ENCODE results near the gene AP4E1.

DNA sequence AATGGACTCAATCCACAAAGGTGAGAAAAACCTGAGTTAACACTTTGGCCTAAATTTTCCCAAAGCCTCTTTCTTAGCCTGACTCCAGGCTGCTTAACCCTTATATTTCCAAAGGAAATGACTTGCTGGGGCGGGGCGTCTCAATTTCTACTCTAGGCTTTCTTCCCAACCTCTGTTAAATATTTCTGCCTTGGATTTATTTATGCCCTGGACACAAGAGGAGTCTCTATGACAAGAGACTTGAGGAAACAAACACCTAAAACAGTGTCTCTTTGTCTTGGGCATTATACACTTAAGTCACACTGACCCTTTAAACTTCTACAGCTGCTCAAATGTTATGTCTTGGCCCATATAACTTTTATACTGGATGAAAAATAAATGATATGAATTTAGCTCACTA is 28.3 kb upstream of the AP4E1 start:
- TF ChIP-seq CHD2 (IDR thresholded peaks at IDR 0.05; ENCODE audit: low read length) (no peak), CTCF (IDR thresholded peaks at IDR 0.05; ENCODE audit: control extremely low read depth in 1 of 3, insufficient read depth in 1 of 3, low read depth in 1 of 3, low read length in 3 of 3) (no peak), POLR2A (IDR thresholded peaks at IDR 0.05; ENCODE audit: control extremely low read depth in 1 of 2, low read depth in 2 of 2, low read length in 2 of 2) (no peak), EZH2 (IDR thresholded peaks at IDR 0.05; ENCODE audit: low read depth, low read length, severe bottlenecking) (no peak), USF2 (IDR thresholded peaks at IDR 0.05; ENCODE audit: low read length) (no peak), RFX5 (IDR thresholded peaks at IDR 0.05; ENCODE audit: borderline replicate concordance, low read depth, low read length) (no peak), GTF2F1 (IDR thresholded peaks at IDR 0.05; ENCODE audit: borderline replicate concordance, low read depth, low read length) (no peak), TCF12 (IDR thresholded peaks at IDR 0.05; ENCODE audit: low read depth, low read length) (no peak), CHD1 (IDR thresholded peaks at IDR 0.05; ENCODE audit: low read depth, low read length) (no peak), TEAD4 (IDR thresholded peaks at IDR 0.05; ENCODE audit: low read depth, low read length) (no peak), ZNF274 (IDR thresholded peaks at IDR 0.05; ENCODE audit: borderline replicate concordance, extremely low read depth, low read length) (no peak)
